H1 (cell line): ENCODE data around the gene RAB25. TPM values are rescaled to one million over a fixed set of nuclear protein-coding genes. Genes with fewer than 3 reads are reported as not detected.

Source experiments
- CTCF ChIA-PET: fragments of 300-600 bp; sonication (Branson Sonifier 250); formaldehyde crosslinking; loops from one replicate; lab custom pipeline; 2021; ENCODE audit not compliant: partially characterized antibody; lab: Charles Lee
- POLR2A ChIA-PET: fragments of 300-600 bp; sonication (Branson Sonifier 250); formaldehyde crosslinking; loops from one replicate; lab custom pipeline; 2021; ENCODE audit warnings: inconsistent platforms; ENCODE audit not compliant: partially characterized antibody; lab: Charles Lee
- DNase-seq, 2 experiments: peaks; one replicate each; pipeline versions ENCODE4 v3.0.0 to v3.0.0-alpha.2; 2010 to 2022; ENCODE audit warnings: low spot score in 2 of 2, low read depth in 1 of 2, mixed read lengths in 1 of 2
- FAIRE-seq: peaks from 2 replicates; lab custom pipeline; 2011; peaks lifted over from hg19 to GRCh38; lab: Jason Lieb, UNC
- H2AFZ ChIP-seq: 2 replicates; pipeline ENCODE4 v1.8.1; 2012; ENCODE audit warnings: low read length, inconsistent platforms
- H2AK5ac ChIP-seq: 2 replicates; pipeline ENCODE4 v1.6.1; 2013; ENCODE audit warnings: low read depth, low read length
- H2BK120ac ChIP-seq: replicated peaks from 2 replicates; pipeline ENCODE3; 2013; ENCODE audit warnings: low read depth, low read length, inconsistent platforms
- H2BK12ac ChIP-seq: 2 replicates; pipeline ENCODE4 v1.6.1; 2013; ENCODE audit warnings: low read depth, low read length
- H2BK15ac ChIP-seq: 2 replicates; pipeline ENCODE4 v1.6.1; 2013; ENCODE audit warnings: low read length
- H2BK20ac ChIP-seq: 2 replicates; pipeline ENCODE4 v1.6.1; 2013; ENCODE audit warnings: low read length
- H2BK5ac ChIP-seq: 2 replicates; pipeline ENCODE4 v1.6.1; 2013; ENCODE audit warnings: low read depth, low read length
- H3K14ac ChIP-seq: 2 replicates; pipeline ENCODE4 v1.6.1; 2013; ENCODE audit warnings: inconsistent platforms; ENCODE audit not compliant: insufficient read length
- H3K18ac ChIP-seq: 2 replicates; pipeline ENCODE4 v1.6.1; 2013; ENCODE audit warnings: low read length; ENCODE audit errors: extremely low read depth
- H3K23ac ChIP-seq: 2 replicates; pipeline ENCODE4 v1.6.1; 2013; ENCODE audit warnings: inconsistent platforms; ENCODE audit not compliant: insufficient read length
- H3K23me2 ChIP-seq: 2 replicates; pipeline ENCODE4 v1.6.1; 2013; ENCODE audit warnings: low read depth, low read length
- H3K27ac ChIP-seq: 2 replicates; pipeline ENCODE4 v1.6.1; 2011; ENCODE audit warnings: low read depth, low read length, inconsistent platforms
- H3K27me3 ChIP-seq, 4 experiments: replicated peaks in 1 of 4; 1 replicate in 1 of 4; 2 replicates in 3 of 4; pipeline versions ENCODE4 v1.6.1 to v1.8.1; 2011 to 2013; ENCODE audit warnings: low read length in 3 of 4, mild to moderate bottlenecking in 3 of 4, inconsistent platforms in 2 of 4, mixed read lengths in 2 of 4, moderate library complexity in 1 of 4; ENCODE audit not compliant: control insufficient read depth in 3 of 4, insufficient read depth in 3 of 4; ENCODE audit errors: extremely low read depth in 1 of 4
- H3K36me3 ChIP-seq, 4 experiments: 2 replicates each; pipeline versions ENCODE4 v1.6.1 to v1.8.1; 2011 to 2013; ENCODE audit warnings: mild to moderate bottlenecking in 4 of 4, low read length in 3 of 4, moderate library complexity in 2 of 4, control low read depth in 1 of 4, inconsistent platforms in 1 of 4; ENCODE audit not compliant: insufficient read depth in 4 of 4, control insufficient read depth in 2 of 4
- H3K4ac ChIP-seq: replicated peaks from 2 replicates; pipeline ENCODE3; 2013; ENCODE audit warnings: low read length, low read depth, mixed read lengths, inconsistent platforms; ENCODE audit not compliant: insufficient read length
- H3K4me1 ChIP-seq, 4 experiments: replicated peaks in 1 of 4; 1 replicate in 1 of 4; 2 replicates in 3 of 4; pipeline versions ENCODE4 v1.6.1 to v1.8.1; 2011 to 2013; ENCODE audit warnings: low read length in 3 of 4, inconsistent platforms in 2 of 4, mixed read lengths in 1 of 4; ENCODE audit not compliant: insufficient read depth in 4 of 4, control insufficient read depth in 3 of 4
- H3K4me2 ChIP-seq, 2 experiments: 2 replicates each; pipeline versions ENCODE4 v1.6.1 to v1.8.1; 2011 to 2013; ENCODE audit warnings: low read depth in 2 of 2, low read length in 2 of 2, control low read depth in 1 of 2, inconsistent platforms in 1 of 2, mild to moderate bottlenecking in 1 of 2; ENCODE audit not compliant: insufficient read depth in 1 of 2
- H3K4me3 ChIP-seq, 4 experiments: fragments of 200-600, 300-600 bp in 1 of 4; sonication (generic), shearing (Covaris generic), sonication (Bioruptor Twin) in 1 of 4; 2 replicates each; pipeline versions ENCODE4 v1.5.1 to v1.8.1; 2011 to 2016; ENCODE audit warnings: low read length in 4 of 4, low read depth in 3 of 4, control low read depth in 2 of 4, inconsistent platforms in 2 of 4, mild to moderate bottlenecking in 2 of 4, mixed read lengths in 1 of 4, moderate library complexity in 1 of 4; ENCODE audit not compliant: insufficient read depth in 2 of 4; ENCODE audit errors: extremely low read depth in 1 of 4
- H3K56ac ChIP-seq: replicated peaks from 2 replicates; pipeline ENCODE3; 2013; ENCODE audit warnings: low read depth, mild to moderate bottlenecking, mixed read lengths, low read length, inconsistent platforms; ENCODE audit not compliant: insufficient read length
- H3K79me1 ChIP-seq: 2 replicates; pipeline ENCODE4 v1.6.1; 2013; ENCODE audit warnings: low read depth, low read length, control low read depth
- H3K79me2 ChIP-seq, 2 experiments: 2 replicates each; pipeline versions ENCODE4 v1.6.1 to v1.8.1; 2012 to 2013; ENCODE audit warnings: low read length in 2 of 2, mild to moderate bottlenecking in 2 of 2, inconsistent platforms in 1 of 2; ENCODE audit not compliant: insufficient read depth in 2 of 2, control insufficient read depth in 1 of 2
- H3K9ac ChIP-seq, 4 experiments: replicated peaks in 1 of 4; 1 replicate in 1 of 4; 2 replicates in 3 of 4; pipeline versions ENCODE4 v1.6.1 to v1.8.1; 2011 to 2013; ENCODE audit warnings: low read depth in 3 of 4, low read length in 3 of 4, control low read depth in 2 of 4, mild to moderate bottlenecking in 2 of 4, moderate library complexity in 2 of 4, inconsistent platforms in 1 of 4; ENCODE audit errors: extremely low read depth in 1 of 4
- H3K9me3 ChIP-seq, 2 experiments: 2 replicates each; pipeline versions ENCODE4 v1.6.1 to v1.8.1; 2012 to 2013; ENCODE audit warnings: mild to moderate bottlenecking in 2 of 2, moderate library complexity in 2 of 2, control low read depth in 1 of 2, inconsistent platforms in 1 of 2, low read depth in 1 of 2, low read length in 1 of 2, mixed read lengths in 1 of 2; ENCODE audit not compliant: insufficient read depth in 2 of 2
- H4K20me1 ChIP-seq, 2 experiments: replicated peaks in 1 of 2; 2 replicates each; pipeline versions ENCODE3 to v1.8.1; 2011 to 2013; ENCODE audit warnings: inconsistent platforms in 2 of 2, low read length in 2 of 2, mild to moderate bottlenecking in 1 of 2; ENCODE audit not compliant: insufficient read depth in 2 of 2, control insufficient read depth in 1 of 2
- H4K5ac ChIP-seq: 2 replicates; pipeline ENCODE4 v1.6.1; 2013; ENCODE audit warnings: low read length, low read depth, mixed read lengths, inconsistent platforms; ENCODE audit not compliant: insufficient read length
- H4K8ac ChIP-seq: 2 replicates; pipeline ENCODE4 v1.8.0; 2013; ENCODE audit warnings: mild to moderate bottlenecking, moderate library complexity, low read length, inconsistent platforms; ENCODE audit not compliant: insufficient read depth; ENCODE audit errors: extremely low read depth
- H4K91ac ChIP-seq: replicated peaks from 2 replicates; pipeline ENCODE3; 2013; ENCODE audit warnings: low read length, mixed read lengths, inconsistent platforms; ENCODE audit not compliant: insufficient read length
- HDAC2 ChIP-seq, 2 experiments: fragments of 300-600 bp in 1 of 2; sonication (generic) in 1 of 2; IDR thresholded peaks; 2 replicates each; pipeline ENCODE4 v1.6.1; 2011 to 2012; ENCODE audit warnings: low read depth in 2 of 2, low read length in 2 of 2, mild to moderate bottlenecking in 2 of 2, moderate library complexity in 2 of 2, borderline replicate concordance in 1 of 2, inconsistent platforms in 1 of 2
- SIN3A ChIP-seq, 2 experiments: IDR thresholded peaks in 1 of 2; conservative IDR thresholded peaks in 1 of 2; 2 replicates each; pipeline ENCODE4 v1.6.1; 2011 to 2012; ENCODE audit warnings: low read length in 2 of 2, improper control_type of control experiment in 1 of 2, low read depth in 1 of 2, mild to moderate bottlenecking in 1 of 2
- SIX5 ChIP-seq: IDR thresholded peaks from 2 replicates; pipeline ENCODE4 v1.6.1; 2011; ENCODE audit warnings: mild to moderate bottlenecking, low read depth, low read length
- SUZ12 ChIP-seq: fragments of 200-600 bp; sonication (generic); IDR thresholded peaks from 2 replicates; pipeline ENCODE4 v1.6.1; 2012; ENCODE audit warnings: mild to moderate bottlenecking, inconsistent platforms, low read length, moderate library complexity, mixed read lengths
- TAF1 ChIP-seq: IDR thresholded peaks from 2 replicates; pipeline ENCODE4 v1.6.1; 2011; ENCODE audit warnings: mild to moderate bottlenecking, low read depth, low read length
- WGBS, 2 experiments: shearing (Covaris generic) in 1 of 2; methylation state at CpG; one replicate each; pipeline versions ENCODE4 v1.1.6 to v1.1.7; 2013 to 2015; ENCODE audit warnings: low lambda C conversion rate in 2 of 2, mixed read lengths in 2 of 2, inconsistent platforms in 1 of 2, low coverage in 1 of 2, missing lambda C conversion rate in 1 of 2; ENCODE audit not compliant: insufficient replicate concordance in 2 of 2, insufficient coverage in 1 of 2, insufficient read length in 1 of 2; ENCODE audit errors: extremely low coverage in 1 of 2, missing lambda C conversion rate in 1 of 2; 5-methylcytosine and 5-hydroxymethylcytosine counted together
- polyA plus RNA-seq, 7 experiments: library from polyadenylated mRNA; depleted of rRNA in 3 of 7; stranded (reverse) in 5 of 7; unstranded in 2 of 7; fragments of >200 nt in 5 of 7; fragments of 200-250 nt in 2 of 7; gene quantifications; 1 replicate in 5 of 7; 2 replicates in 1 of 7; 4 replicates in 1 of 7; pipeline versions ENCODE4 v1.2.1 to v1.2.3, GENCODE V29; 2011 to 2013; ENCODE audit warnings: missing spikeins in 2 of 7, mixed read lengths in 2 of 7
- total RNA-seq: library from RNA; stranded (reverse); fragmentation: NEBNext Ultra II Directional; extraction: Animal tissue kit (Norgen Biotek cat#: 25700); gene quantifications from 2 replicates; pipeline ENCODE4 v1.2.1, GENCODE V29; 2021
- TF ChIP-seq, protein P1 (sequence below), 3 experiments: IDR thresholded peaks; 1 replicate in 2 of 3; 2 replicates in 1 of 3; pipeline versions ENCODE4 v1.5.1 to v1.6.1; 2011; ENCODE audit warnings: low read length in 3 of 3, mild to moderate bottlenecking in 3 of 3, inconsistent platforms in 2 of 3, low read depth in 1 of 3, moderate library complexity in 1 of 3; ENCODE audit not compliant: insufficient read depth in 1 of 3; ENCODE audit errors: control extremely low read depth in 1 of 3

The RAB25 gene
- total and polyA plus RNA-seq, 2 of the 8 experiments (the other 6 are each of a cell fraction or from before 2014, with no cell fraction given): 34.8 to 98.2 TPM

DNA sequence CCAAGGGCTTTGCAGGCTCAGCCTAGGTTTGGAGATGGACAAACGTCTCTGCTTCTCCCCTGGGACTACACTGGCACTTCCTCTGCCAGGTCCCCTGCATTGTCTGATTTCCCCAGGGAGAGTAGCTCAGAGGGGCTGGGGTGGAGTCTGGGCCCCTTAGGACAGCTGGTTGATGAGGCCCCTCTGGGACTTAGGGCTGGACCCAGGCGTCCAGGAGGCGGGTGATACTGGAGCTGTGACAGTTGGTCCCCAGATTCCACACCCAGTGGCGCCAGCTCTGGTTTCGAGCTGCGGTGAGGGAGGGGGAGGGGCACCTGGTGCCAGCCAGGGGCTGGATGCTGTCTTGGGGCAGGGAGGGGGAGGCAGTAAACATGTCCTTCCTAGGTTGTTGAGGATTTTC lies 28.7 kb downstream of the RAB25 start:
- H3K27ac ChIP-seq: no peak overlapping the region

More for the DNA sequence above, 28.7 kb downstream of the RAB25 start:
- no peak overlapping the region for H4K5ac ChIP-seq
- H3K9ac ChIP-seq: no peak overlapping the region
- H3K27me3 ChIP-seq: no peaks in the 10 kb centered on the region
- no peak for FAIRE-seq
- H3K79me1 ChIP-seq: peaks cover 2% of the 10 kb centered on the region; the same call in 1 of the 2 replicates
- peak overlapping the region; percentile 19; the same call in 1 of the 2 replicates for H2AK5ac ChIP-seq
- 72% methylated on average over 6 of the region's 6 CpGs; no CpG with 5 or more reads in 1 of the 2 experiments for WGBS, 2 experiments
- ChIA-PET POLR2A (interaction anchor here (2.4 to 29.6 kb wide), 2 partner anchors 17 to 35 kb away, joined by 7 to 763 read pairs; partner anchors contain the start of gene LMNA), CTCF (interaction anchor here (0.6 to 29.5 kb wide), 13 partner anchors 12 to 136 kb away, joined by 3 to 1994 read pairs (median 4); partner anchors contain the start of genes LMNA and SSR2)
- H3K56ac ChIP-seq: no peak overlapping the region
- no peak overlapping the region for H3K4me3 ChIP-seq
- no peak overlapping the region for H4K8ac ChIP-seq
- H3K18ac ChIP-seq: no peak overlapping the region; the same call in none of the 2 replicates
- peaks cover 0 to 4% (median under 1%) of the 10 kb centered on the region in 4 experiments; a peak in 2 of 8 replicates for H3K36me3 ChIP-seq
- no peaks in the 10 kb centered on the region for H3K9me3 ChIP-seq
- TF ChIP-seq, protein P1, sequence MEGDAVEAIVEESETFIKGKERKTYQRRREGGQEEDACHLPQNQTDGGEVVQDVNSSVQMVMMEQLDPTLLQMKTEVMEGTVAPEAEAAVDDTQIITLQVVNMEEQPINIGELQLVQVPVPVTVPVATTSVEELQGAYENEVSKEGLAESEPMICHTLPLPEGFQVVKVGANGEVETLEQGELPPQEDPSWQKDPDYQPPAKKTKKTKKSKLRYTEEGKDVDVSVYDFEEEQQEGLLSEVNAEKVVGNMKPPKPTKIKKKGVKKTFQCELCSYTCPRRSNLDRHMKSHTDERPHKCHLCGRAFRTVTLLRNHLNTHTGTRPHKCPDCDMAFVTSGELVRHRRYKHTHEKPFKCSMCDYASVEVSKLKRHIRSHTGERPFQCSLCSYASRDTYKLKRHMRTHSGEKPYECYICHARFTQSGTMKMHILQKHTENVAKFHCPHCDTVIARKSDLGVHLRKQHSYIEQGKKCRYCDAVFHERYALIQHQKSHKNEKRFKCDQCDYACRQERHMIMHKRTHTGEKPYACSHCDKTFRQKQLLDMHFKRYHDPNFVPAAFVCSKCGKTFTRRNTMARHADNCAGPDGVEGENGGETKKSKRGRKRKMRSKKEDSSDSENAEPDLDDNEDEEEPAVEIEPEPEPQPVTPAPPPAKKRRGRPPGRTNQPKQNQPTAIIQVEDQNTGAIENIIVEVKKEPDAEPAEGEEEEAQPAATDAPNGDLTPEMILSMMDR (IDR thresholded peaks at IDR 0.05; ENCODE audit: control extremely low read depth in 1 of 3, insufficient read depth in 1 of 3, low read depth in 1 of 3, low read length in 3 of 3): no peak
- TF ChIP-seq TAF1: no peak
- TF ChIP-seq SUZ12: no peak
- no peak for TF ChIP-seq HDAC2 (IDR thresholded peaks at IDR 0.05; ENCODE audit: borderline replicate concordance in 1 of 2, low read depth in 2 of 2, low read length in 2 of 2)
- TF ChIP-seq SIN3A (conservative IDR thresholded peaks at IDR 0.05 in 1 of 2, IDR thresholded peaks at IDR 0.05 in 1 of 2; ENCODE audit: low read depth in 1 of 2, low read length in 2 of 2): no peak
- TF ChIP-seq SIX5: no peak
- TF ChIP-seq, all 59 proteins: peak for 0
- Histone ChIP-seq H3K4me1 (peaks cover 2 to 10% (median 7%) of the 10 kb centered on the region in 4 experiments), H3K23ac (no peak overlapping the region), H2BK20ac (no peak overlapping the region), H3K14ac (no peak overlapping the region), H3K4ac (no peak overlapping the region), H3K23me2 (no peaks in the 10 kb centered on the region), H2BK5ac (no peak overlapping the region), H2BK15ac (no peak overlapping the region), H2AFZ (no peak overlapping the region), H3K79me2 (peaks cover 0 to 21% of the 10 kb centered on the region in 2 experiments; a peak in 3 of 4 replicates), H4K20me1 (peaks cover 8 to 14% of the 10 kb centered on the region in 2 experiments), H4K91ac (no peak overlapping the region), H2BK12ac (no peak overlapping the region; the same call in 1 of the 2 replicates), H2BK120ac (no peak overlapping the region), H3K4me2 (no peak overlapping the region)
- DNase-seq: no peak
